ENCODE measurements around the gene S100A6. TPM values are rescaled to one million over a fixed set of nuclear protein-coding genes. Genes with fewer than 3 reads are reported as not detected.
"Not testable (repeated sequence)": the region's sequence is repeated elsewhere in the genome, so short reads cannot be mapped to it uniquely, and the experiment has no call there.

S100A6 gene
- total RNA-seq, 1 experiment from 2014 or later: 106 TPM

- H3K36me3 ChIP-seq (ENCODE audit: insufficient read depth, low read length, poor library complexity, severe bottlenecking): no peaks in the 10 kb centered on the region
- ChIA-PET POLR2A (ENCODE audit: low non-redundant PET) (no interaction called here), CTCF (no interaction called here)
- no peaks in the 10 kb centered on the region for H3K27me3 ChIP-seq (replicated peaks; ENCODE audit: insufficient read depth, low read depth, low read length, poor library complexity)
- no peak overlapping the region for H3K4me3 ChIP-seq (ENCODE audit: low read depth, low read length, poor library complexity, severe bottlenecking)
- intact Hi-C loops (cut with micrococcal nuclease; ENCODE audit: unreplicated experiment): no loop called here
- no peak overlapping the region for H3K27ac ChIP-seq (ENCODE audit: low read depth, low read length, poor library complexity, severe bottlenecking)
- H3K9me3 ChIP-seq (ENCODE audit: low read depth, low read length, poor library complexity, severe bottlenecking): no peaks in the 10 kb centered on the region
- no peaks in the 10 kb centered on the region for H3K4me1 ChIP-seq (ENCODE audit: insufficient read depth, low read length, poor library complexity, severe bottlenecking)
- no TSS peak for BruUV-seq (replicated peaks)
- DNase-seq (ENCODE audit: low spot score): no peak
- no peak for TF ChIP-seq EZH2 (IDR thresholded peaks at IDR 0.05; ENCODE audit: borderline replicate concordance, low read depth, low read length, poor library complexity, severe bottlenecking)
- TF ChIP-seq CTCF (conservative IDR thresholded peaks at IDR 0.05; ENCODE audit: low read depth, low read length): no peak
Measured at GRCh38 chr1:153526132-153526543, 9.7 kb downstream of the S100A6 start.

- ChIA-PET POLR2A (ENCODE audit: low non-redundant PET) (no interaction called here), CTCF (interaction anchor here (0.7 kb wide), 1 partner anchor 419 kb away, joined by 9 read pairs; no protein-coding TSS in a partner anchor)
- TF ChIP-seq CTCF (conservative IDR thresholded peaks at IDR 0.05; ENCODE audit: low read depth, low read length) (no peak), EZH2 (IDR thresholded peaks at IDR 0.05; ENCODE audit: borderline replicate concordance, low read depth, low read length, poor library complexity, severe bottlenecking) (no peak)
- H3K27me3 ChIP-seq (replicated peaks; ENCODE audit: insufficient read depth, low read depth, low read length, poor library complexity): no peaks in the 10 kb centered on the region
- no peak overlapping the region for H3K4me3 ChIP-seq (ENCODE audit: low read depth, low read length, poor library complexity, severe bottlenecking)
- intact Hi-C loops (cut with micrococcal nuclease; ENCODE audit: unreplicated experiment): no loop called here
- no peak for DNase-seq (ENCODE audit: low spot score)
- no peak overlapping the region for H3K27ac ChIP-seq (ENCODE audit: low read depth, low read length, poor library complexity, severe bottlenecking)
- no peaks in the 10 kb centered on the region for H3K36me3 ChIP-seq (ENCODE audit: insufficient read depth, low read length, poor library complexity, severe bottlenecking)
- no peaks in the 10 kb centered on the region for H3K9me3 ChIP-seq (ENCODE audit: low read depth, low read length, poor library complexity, severe bottlenecking)
- no peaks in the 10 kb centered on the region for H3K4me1 ChIP-seq (ENCODE audit: insufficient read depth, low read length, poor library complexity, severe bottlenecking)
- no TSS peak for BruUV-seq (replicated peaks)
Measured at GRCh38 chr1:153525088-153525728, 10.6 kb downstream of the S100A6 start.

DNA sequence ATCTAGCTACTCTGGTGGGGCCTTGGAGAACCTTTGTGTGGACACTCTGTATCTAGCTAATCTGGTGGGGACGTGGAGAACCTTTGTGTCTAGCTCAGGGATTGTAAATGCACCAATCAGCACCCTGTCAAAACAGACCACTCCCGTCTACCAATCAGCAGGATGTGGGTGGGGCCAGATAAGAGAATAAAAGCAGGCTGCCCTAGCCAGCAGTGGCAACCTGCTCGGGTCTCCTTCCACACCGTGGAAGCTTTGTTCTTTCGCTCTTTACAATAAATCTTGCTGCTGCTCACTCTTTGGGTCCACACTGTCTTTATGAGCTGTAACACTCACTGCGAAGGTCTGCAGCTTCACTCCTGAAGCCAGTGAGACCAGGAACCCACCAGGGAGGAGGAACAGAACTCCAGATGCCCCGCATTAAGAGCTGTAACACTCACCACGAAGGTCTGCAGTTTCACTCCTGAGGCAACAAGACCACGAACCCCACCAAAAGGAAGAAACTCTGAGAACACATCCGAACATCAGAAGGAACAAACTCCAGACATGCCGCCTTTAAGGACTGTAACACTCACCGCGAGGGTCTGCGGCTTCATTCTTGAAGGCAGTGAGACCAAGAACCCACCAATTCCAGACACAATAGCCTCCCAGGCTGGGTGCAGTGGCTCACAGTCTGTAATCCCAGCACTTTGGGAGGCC, 13.3 kb downstream of the S100A6 start:
- intact Hi-C loops (cut with micrococcal nuclease; ENCODE audit: unreplicated experiment); H3K9me3 ChIP-seq (ENCODE audit: low read depth, low read length, poor library complexity, severe bottlenecking); H3K4me1 ChIP-seq (ENCODE audit: insufficient read depth, low read length, poor library complexity, severe bottlenecking); DNase-seq (ENCODE audit: low spot score); H3K27ac ChIP-seq (ENCODE audit: low read depth, low read length, poor library complexity, severe bottlenecking); POLR2A ChIA-PET (ENCODE audit: low non-redundant PET); H3K36me3 ChIP-seq (ENCODE audit: insufficient read depth, low read length, poor library complexity, severe bottlenecking); CTCF ChIA-PET; BruUV-seq (replicated peaks); H3K4me3 ChIP-seq (ENCODE audit: low read depth, low read length, poor library complexity, severe bottlenecking); H3K27me3 ChIP-seq (replicated peaks; ENCODE audit: insufficient read depth, low read depth, low read length, poor library complexity): not testable (repeated sequence)

DNA sequence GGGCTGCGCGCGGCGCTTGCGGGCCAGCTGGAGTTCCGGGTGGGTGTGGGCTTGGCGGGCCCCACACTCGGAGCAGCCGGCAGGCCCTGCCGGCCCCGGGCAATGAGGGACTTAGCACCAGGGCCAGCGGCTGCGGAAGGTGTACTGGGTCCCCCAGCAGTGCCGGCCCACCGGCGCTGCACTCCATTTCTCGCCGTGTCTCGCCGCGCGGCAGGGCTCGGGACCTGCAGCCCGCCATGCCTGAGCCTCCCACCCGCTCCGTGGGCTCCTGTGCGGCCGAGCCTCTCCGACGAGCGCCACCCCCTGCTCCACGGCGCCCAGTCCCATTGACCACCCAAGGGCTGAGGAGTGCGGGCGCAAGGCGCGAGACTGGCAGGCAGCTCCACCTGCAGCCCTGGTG, 14.0 kb downstream of the S100A6 start:
- H3K9me3 ChIP-seq (ENCODE audit: low read depth, low read length, poor library complexity, severe bottlenecking); H3K4me3 ChIP-seq (ENCODE audit: low read depth, low read length, poor library complexity, severe bottlenecking); DNase-seq (ENCODE audit: low spot score); POLR2A ChIA-PET (ENCODE audit: low non-redundant PET); H3K27me3 ChIP-seq (replicated peaks; ENCODE audit: insufficient read depth, low read depth, low read length, poor library complexity); CTCF ChIA-PET; intact Hi-C loops (cut with micrococcal nuclease; ENCODE audit: unreplicated experiment); H3K36me3 ChIP-seq (ENCODE audit: insufficient read depth, low read length, poor library complexity, severe bottlenecking); H3K4me1 ChIP-seq (ENCODE audit: insufficient read depth, low read length, poor library complexity, severe bottlenecking); BruUV-seq (replicated peaks); H3K27ac ChIP-seq (ENCODE audit: low read depth, low read length, poor library complexity, severe bottlenecking): not testable (repeated sequence)
